ENCODE data around the gene NOS1AP. TPM values are rescaled to one million over a fixed set of nuclear protein-coding genes. Genes with fewer than 3 reads are reported as not detected.

The NOS1AP gene
- total and polyA plus RNA-seq, 2 donors from 2014 or later, result 0.47 to 10.7 TPM

DNA sequence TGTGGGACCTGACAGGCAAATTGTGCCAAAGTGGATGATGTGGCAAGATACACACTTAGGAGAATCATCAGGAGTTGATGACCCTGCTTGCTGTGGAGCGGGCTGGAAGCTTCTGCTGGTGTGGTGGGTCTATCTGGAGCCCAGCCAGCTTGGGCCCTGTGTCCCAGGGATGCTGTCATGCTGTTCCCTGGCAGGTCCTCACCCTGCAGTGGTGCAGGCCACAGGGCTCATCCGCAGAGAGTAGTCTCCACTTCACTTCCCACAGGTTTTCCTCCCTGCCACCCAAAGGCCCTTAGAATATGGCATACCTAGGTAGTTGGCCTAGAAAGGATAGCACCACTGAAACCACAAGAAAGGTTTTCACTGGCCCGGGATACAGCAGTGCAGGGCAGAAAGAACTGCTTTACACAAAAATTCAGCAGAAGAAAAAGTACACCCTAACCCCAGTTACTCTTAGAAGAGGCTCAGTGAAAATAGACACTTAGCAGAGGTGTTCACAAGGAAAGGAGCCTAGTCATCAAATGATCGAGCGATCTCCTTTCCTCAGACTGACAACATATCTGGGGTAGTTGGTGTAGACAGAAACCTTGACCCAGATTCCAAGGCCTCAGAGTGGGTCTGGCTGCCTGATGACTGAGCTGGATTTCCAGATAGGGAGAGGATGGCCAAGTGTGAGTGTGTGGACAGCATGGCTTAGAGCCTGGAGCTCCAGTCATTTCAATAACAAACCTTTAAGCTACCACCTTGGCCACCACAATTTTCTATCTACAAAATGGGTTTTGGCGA, 310.8 kb downstream of the NOS1AP start:
- TF ChIP-seq, protein P1, sequence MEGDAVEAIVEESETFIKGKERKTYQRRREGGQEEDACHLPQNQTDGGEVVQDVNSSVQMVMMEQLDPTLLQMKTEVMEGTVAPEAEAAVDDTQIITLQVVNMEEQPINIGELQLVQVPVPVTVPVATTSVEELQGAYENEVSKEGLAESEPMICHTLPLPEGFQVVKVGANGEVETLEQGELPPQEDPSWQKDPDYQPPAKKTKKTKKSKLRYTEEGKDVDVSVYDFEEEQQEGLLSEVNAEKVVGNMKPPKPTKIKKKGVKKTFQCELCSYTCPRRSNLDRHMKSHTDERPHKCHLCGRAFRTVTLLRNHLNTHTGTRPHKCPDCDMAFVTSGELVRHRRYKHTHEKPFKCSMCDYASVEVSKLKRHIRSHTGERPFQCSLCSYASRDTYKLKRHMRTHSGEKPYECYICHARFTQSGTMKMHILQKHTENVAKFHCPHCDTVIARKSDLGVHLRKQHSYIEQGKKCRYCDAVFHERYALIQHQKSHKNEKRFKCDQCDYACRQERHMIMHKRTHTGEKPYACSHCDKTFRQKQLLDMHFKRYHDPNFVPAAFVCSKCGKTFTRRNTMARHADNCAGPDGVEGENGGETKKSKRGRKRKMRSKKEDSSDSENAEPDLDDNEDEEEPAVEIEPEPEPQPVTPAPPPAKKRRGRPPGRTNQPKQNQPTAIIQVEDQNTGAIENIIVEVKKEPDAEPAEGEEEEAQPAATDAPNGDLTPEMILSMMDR (IDR thresholded peaks at IDR 0.05; ENCODE audit: borderline replicate concordance, extremely low read depth, insufficient read depth), result no peak
- Histone ChIP-seq H3K4me3 (ENCODE audit: low read length in 3 of 3) (no peak overlapping the region), H3K9me3 (ENCODE audit: control insufficient read depth in 2 of 3, insufficient read depth in 1 of 3, low read length in 3 of 3) (no peaks in the 10 kb centered on the region), H3K4me1 (ENCODE audit: control insufficient read depth in 2 of 3, insufficient read depth in 2 of 3, low read depth in 1 of 3, low read length in 3 of 3) (peaks cover 0 to 5% (median 0%) of the 10 kb centered on the region in 3 donors), H3K27me3 (ENCODE audit: control insufficient read depth, insufficient read depth, low read length) (no peaks in the 10 kb centered on the region), H3K27ac (ENCODE audit: low read depth in 2 of 2, low read length in 2 of 2) (no peak overlapping the region), H3K36me3 (ENCODE audit: control insufficient read depth in 2 of 3, insufficient read depth in 3 of 3, low read length in 3 of 3) (peaks cover 0 to 4% (median 0%) of the 10 kb centered on the region in 3 donors), H3K9ac (ENCODE audit: low read length in 3 of 3) (no peak overlapping the region)
- intact Hi-C loops (cut with DNase I), result no loop called here
- FAIRE-seq, result no peak
- peak in 1 of 5 donors; percentile 60 for DNase-seq

DNA sequence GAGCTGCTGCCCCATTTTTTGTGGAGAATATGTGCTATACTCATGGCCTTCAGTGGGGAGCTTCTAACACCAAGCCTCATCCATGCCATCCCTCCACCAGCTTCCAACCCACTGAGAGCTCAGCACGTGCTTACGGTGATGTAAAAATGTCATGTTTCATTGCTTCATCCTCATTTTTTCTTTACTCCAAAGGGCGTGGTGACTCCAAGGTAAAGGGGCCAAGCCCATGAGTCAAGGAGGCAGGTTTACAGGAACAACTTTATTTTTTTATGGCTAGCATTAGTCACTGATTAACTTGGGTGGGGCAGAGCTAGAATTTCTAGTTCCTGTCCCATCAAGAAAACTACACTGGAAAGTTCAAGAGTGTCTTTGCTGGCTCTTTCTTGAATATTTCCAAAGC, 311.9 kb downstream of the NOS1AP start, which contains the start of gene C1orf226:
TSS of gene C1orf226 (plus strand) at position 346 of the 400 bp plus-strand sequence. CDS start 174 bp downstream, outside the sequence.
- H3K9me3 ChIP-seq (ENCODE audit: control insufficient read depth in 2 of 3, insufficient read depth in 1 of 3, low read length in 3 of 3), result no peaks in the 10 kb centered on the region
- H3K4me3 ChIP-seq (ENCODE audit: low read length in 3 of 3), result no peak within 1 kb of the TSS
- H3K36me3 ChIP-seq (ENCODE audit: control insufficient read depth in 2 of 3, insufficient read depth in 3 of 3, low read length in 3 of 3), result peaks cover 0 to 4% (median 0%) of the 10 kb centered on the region in 3 donors
- no peaks in the 10 kb centered on the region for H3K27me3 ChIP-seq (ENCODE audit: control insufficient read depth, insufficient read depth, low read length)
- no peak within 1 kb of the TSS for H3K9ac ChIP-seq (ENCODE audit: low read length in 3 of 3)
- FAIRE-seq (no peak), DNase-seq (peak in 2 of 5 donors; percentile 25 to 33)
- TF ChIP-seq, protein P1 (IDR thresholded peaks at IDR 0.05; ENCODE audit: borderline replicate concordance, extremely low read depth, insufficient read depth), result no peak
- H3K4me1 ChIP-seq (ENCODE audit: control insufficient read depth in 2 of 3, insufficient read depth in 2 of 3, low read depth in 1 of 3, low read length in 3 of 3), result peaks cover 0 to 5% (median 0%) of the 10 kb centered on the region in 3 donors
- peak within 1 kb of the TSS in 1 of 2 donors; percentile 71 for H3K27ac ChIP-seq (ENCODE audit: low read depth in 2 of 2, low read length in 2 of 2)
- intact Hi-C loops (cut with DNase I), result no loop called here

DNA sequence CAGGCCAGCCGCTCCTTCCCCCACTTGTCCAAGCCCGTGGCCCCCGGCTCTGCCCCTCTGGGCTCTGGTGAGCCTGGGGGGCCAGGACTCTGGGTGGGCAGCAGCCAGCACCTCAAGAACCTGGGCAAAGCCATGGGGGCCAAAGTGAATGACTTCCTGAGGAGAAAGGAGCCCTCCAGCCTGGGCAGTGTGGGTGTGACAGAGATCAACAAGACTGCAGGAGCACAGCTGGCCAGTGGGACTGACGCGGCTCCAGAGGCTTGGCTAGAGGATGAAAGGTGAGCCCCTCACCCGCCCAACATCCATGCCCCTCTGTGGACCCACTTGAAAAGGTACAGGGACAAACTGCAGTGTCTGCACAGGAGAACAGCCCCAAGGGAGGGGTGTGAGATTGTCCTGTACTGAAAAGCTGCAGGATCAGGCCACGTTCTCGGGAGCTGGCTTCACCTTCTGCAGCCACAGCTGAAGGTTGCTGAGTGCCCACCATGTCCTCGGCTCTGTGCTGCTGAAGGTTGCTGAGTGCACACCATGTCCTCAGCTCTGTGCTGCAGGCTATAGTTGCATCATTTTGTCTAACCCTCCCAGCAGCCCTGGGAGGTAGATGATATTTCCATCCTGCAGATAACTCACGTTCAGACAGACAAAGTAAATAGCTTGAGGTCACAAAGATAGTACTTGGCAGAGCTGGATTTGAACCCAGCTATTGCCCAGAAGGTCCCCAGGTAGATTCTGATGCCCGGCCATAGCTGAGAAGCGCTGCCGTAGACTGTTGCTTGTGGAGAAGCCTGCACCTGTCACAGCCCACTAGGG, 312.7 kb downstream of the NOS1AP start:
- H3K27ac ChIP-seq (ENCODE audit: low read depth in 2 of 2, low read length in 2 of 2), result peak overlapping the region in 1 of 2 donors; percentile 71
- FAIRE-seq (no peak), DNase-seq (peak in 1 of 5 donors; percentile 61)
- H3K36me3 ChIP-seq (ENCODE audit: control insufficient read depth in 2 of 3, insufficient read depth in 3 of 3, low read length in 3 of 3), result peaks cover 0 to 4% (median 0%) of the 10 kb centered on the region in 3 donors
- H3K9ac ChIP-seq (ENCODE audit: low read length in 3 of 3), result no peak overlapping the region
- TF ChIP-seq, protein P1 (IDR thresholded peaks at IDR 0.05; ENCODE audit: borderline replicate concordance, extremely low read depth, insufficient read depth), result no peak
- no peak overlapping the region for H3K4me3 ChIP-seq (ENCODE audit: low read length in 3 of 3)
- intact Hi-C loops (cut with DNase I), result no loop called here
- H3K4me1 ChIP-seq (ENCODE audit: control insufficient read depth in 2 of 3, insufficient read depth in 2 of 3, low read depth in 1 of 3, low read length in 3 of 3), result peaks cover 0 to 5% (median 0%) of the 10 kb centered on the region in 3 donors
- no peaks in the 10 kb centered on the region for H3K9me3 ChIP-seq (ENCODE audit: control insufficient read depth in 2 of 3, insufficient read depth in 1 of 3, low read length in 3 of 3)
- H3K27me3 ChIP-seq (ENCODE audit: control insufficient read depth, insufficient read depth, low read length), result no peaks in the 10 kb centered on the region
